GM21717 (cell line): ENCODE results near the gene GOSR1.
"Not testable (repeated sequence)": the region's sequence is repeated elsewhere in the genome, so short reads cannot be mapped to it uniquely, and the experiment has no call there.

Source experiments
- ATAC-seq: cut with Tn5 transposase; IDR thresholded peaks from one replicate; pipeline ENCODE4 v1.9.1; 2021; ENCODE audit warnings: mild to moderate bottlenecking, moderate library complexity; ENCODE audit not compliant: unreplicated experiment

Gene GOSR1

GRCh38 chr17:30573603-30574175 lies 96.5 kb downstream of the GOSR1 start:
- no peak for ATAC-seq

GRCh38 chr17:30574309-30574708 lies 97.1 kb downstream of the GOSR1 start:
- not testable (repeated sequence) for ATAC-seq

GRCh38 chr17:30574806-30575205 lies 97.6 kb downstream of the GOSR1 start:
- not testable (repeated sequence) for ATAC-seq

GRCh38 chr17:30575648-30576325 lies 98.6 kb downstream of the GOSR1 start:
- not testable (repeated sequence) for ATAC-seq

- ATAC-seq: no peak
Measured at GRCh38 chr17:30576326-30576861, 99.2 kb downstream of the GOSR1 start.
